SU-DHL-6 (cell line): ENCODE data around the gene HOOK2.

Source experiments
- H2AFZ ChIP-seq: fragments of 200-600 bp; sonication (generic); 2 replicates; pipeline ENCODE4 v1.6.1; 2014; ENCODE audit warnings: low read depth, mild to moderate bottlenecking, moderate library complexity, mixed read lengths, antibody characterized with exemption, low read length; ENCODE audit not compliant: severe bottlenecking
- H3F3A ChIP-seq: fragments of 200-600 bp; shearing (Covaris generic); 2 replicates; pipeline ENCODE4 v1.6.0; 2016; ENCODE audit warnings: antibody characterized with exemption, mild to moderate bottlenecking; ENCODE audit not compliant: insufficient read depth
- H3K27ac ChIP-seq: fragments of 200-600 bp; sonication (generic); 2 replicates; pipeline ENCODE4 v1.5.1; 2016; ENCODE audit warnings: low read depth, mild to moderate bottlenecking, low read length, moderate library complexity, mixed read lengths
- H3K27me3 ChIP-seq: fragments of 200-600 bp; sonication (generic), shearing (Covaris generic); 2 replicates; pipeline ENCODE4 v1.6.0; 2014; ENCODE audit warnings: mild to moderate bottlenecking, low read length
- H3K36me3 ChIP-seq: fragments of 200-600 bp; sonication (generic); 2 replicates; pipeline ENCODE4 v1.6.1; 2014; ENCODE audit warnings: mild to moderate bottlenecking, low read length, mixed read lengths
- H3K4me2 ChIP-seq: fragments of 300-600, 200-600 bp; shearing (Covaris generic), sonication (generic); 2 replicates; pipeline ENCODE4 v1.6.0; 2014; ENCODE audit warnings: low read length, low read depth, mild to moderate bottlenecking; ENCODE audit not compliant: poor library complexity, severe bottlenecking
- H3K4me3 ChIP-seq: fragments of 200-600 bp; sonication (generic); 2 replicates; pipeline ENCODE4 v1.5.1; 2014; ENCODE audit warnings: antibody characterized with exemption, low read length, mild to moderate bottlenecking, mixed read lengths; ENCODE audit not compliant: insufficient read depth, poor library complexity, severe bottlenecking
- H3K79me2 ChIP-seq: fragments of 200-600 bp; sonication (generic); 2 replicates; pipeline ENCODE4 v1.6.1; 2014; ENCODE audit warnings: mild to moderate bottlenecking, low read length, moderate library complexity; ENCODE audit not compliant: insufficient read depth
- H3K9ac ChIP-seq: fragments of 200-600 bp; sonication (generic); 2 replicates; pipeline ENCODE4 v1.7.0; 2014; ENCODE audit warnings: mild to moderate bottlenecking, low read length
- H3K9me2 ChIP-seq: fragments of 200-600 bp; sonication (generic); replicated peaks from 2 replicates; pipeline ENCODE4 v1.6.1; 2014; ENCODE audit warnings: low read length; ENCODE audit not compliant: insufficient read depth
- H3K9me3 ChIP-seq: fragments of 200-600 bp; sonication (generic); 2 replicates; pipeline ENCODE4 v1.6.1; 2014; ENCODE audit warnings: low read length, mixed read lengths; ENCODE audit not compliant: insufficient read depth
- H4K20me1 ChIP-seq: fragments of 200-600 bp; sonication (generic); 2 replicates; pipeline ENCODE4 v1.6.1; 2014; ENCODE audit warnings: low read depth, mild to moderate bottlenecking, antibody characterized with exemption, low read length, moderate library complexity, mixed read lengths
- EZH2phosphoT487 ChIP-seq: fragments of 200-600 bp; sonication (generic), shearing (Covaris generic); conservative IDR thresholded peaks from 2 replicates; pipeline ENCODE4 v1.6.1; 2018; ENCODE audit warnings: mild to moderate bottlenecking, antibody characterized with exemption, low read length, moderate library complexity, mixed read lengths
- TF ChIP-seq, protein P1 (sequence below): fragments of 200-600 bp; sonication (generic); IDR thresholded peaks from one replicate; pipeline ENCODE4 v1.5.1; 2017; ENCODE audit warnings: antibody characterized with exemption, mild to moderate bottlenecking, low read length, moderate library complexity; ENCODE audit not compliant: insufficient read depth, poor library complexity, severe bottlenecking

HOOK2 gene

GRCh38 chr19:12752056-12752781 is 23.1 kb downstream of the HOOK2 start:
- Histone ChIP-seq H3K36me3 (0 out of 2 replicates have a peak, but pooled peaks cover 3% of the 10 kb centered on the region), H3F3A (no peaks in the 10 kb centered on the region), H3K27ac (no peak overlapping the region), H2AFZ (no peak overlapping the region), H3K4me2 (no peak overlapping the region), H3K79me2 (no peaks in the 10 kb centered on the region), H4K20me1 (no peaks in the 10 kb centered on the region), H3K9me3 (no peaks in the 10 kb centered on the region; the same call in 1 of the 2 replicates), H3K9ac (no peak overlapping the region), H3K9me2 (no peaks in the 10 kb centered on the region), H3K27me3 (no peaks in the 10 kb centered on the region), H3K4me3 (no peak overlapping the region)
- TF ChIP-seq, protein P1, sequence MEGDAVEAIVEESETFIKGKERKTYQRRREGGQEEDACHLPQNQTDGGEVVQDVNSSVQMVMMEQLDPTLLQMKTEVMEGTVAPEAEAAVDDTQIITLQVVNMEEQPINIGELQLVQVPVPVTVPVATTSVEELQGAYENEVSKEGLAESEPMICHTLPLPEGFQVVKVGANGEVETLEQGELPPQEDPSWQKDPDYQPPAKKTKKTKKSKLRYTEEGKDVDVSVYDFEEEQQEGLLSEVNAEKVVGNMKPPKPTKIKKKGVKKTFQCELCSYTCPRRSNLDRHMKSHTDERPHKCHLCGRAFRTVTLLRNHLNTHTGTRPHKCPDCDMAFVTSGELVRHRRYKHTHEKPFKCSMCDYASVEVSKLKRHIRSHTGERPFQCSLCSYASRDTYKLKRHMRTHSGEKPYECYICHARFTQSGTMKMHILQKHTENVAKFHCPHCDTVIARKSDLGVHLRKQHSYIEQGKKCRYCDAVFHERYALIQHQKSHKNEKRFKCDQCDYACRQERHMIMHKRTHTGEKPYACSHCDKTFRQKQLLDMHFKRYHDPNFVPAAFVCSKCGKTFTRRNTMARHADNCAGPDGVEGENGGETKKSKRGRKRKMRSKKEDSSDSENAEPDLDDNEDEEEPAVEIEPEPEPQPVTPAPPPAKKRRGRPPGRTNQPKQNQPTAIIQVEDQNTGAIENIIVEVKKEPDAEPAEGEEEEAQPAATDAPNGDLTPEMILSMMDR, result no peak
- TF ChIP-seq EZH2phosphoT487, result no peak

DNA sequence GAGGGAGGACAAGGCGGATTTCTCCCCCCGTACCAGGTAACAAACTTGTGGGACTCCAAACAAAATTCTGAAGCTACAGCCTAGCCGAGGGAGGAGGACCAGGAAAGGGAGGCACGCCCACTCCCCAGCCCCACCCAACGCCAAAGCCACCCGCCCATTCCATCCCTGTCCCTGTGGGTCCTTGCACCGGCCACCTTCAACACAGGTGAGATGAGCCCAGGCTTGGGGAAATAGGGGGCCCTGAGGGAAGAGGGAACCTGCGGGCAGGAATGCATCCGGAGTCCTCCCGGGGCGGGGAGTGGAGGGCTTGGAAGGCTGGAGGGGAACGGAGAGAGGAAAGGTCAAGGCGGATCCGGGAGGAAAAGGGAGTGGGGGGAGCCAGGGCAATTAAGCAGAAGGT is 23.7 kb downstream of the HOOK2 start, which contains the start of gene BEST2:
BEST2 (plus strand) TSS at position 157 of the 400 bp plus-strand sequence. CDS start 802 bp downstream, outside the sequence.
- Histone ChIP-seq H3K9me2 (no peaks in the 10 kb centered on the region), H2AFZ (no peak within 1 kb of the TSS), H3K36me3 (0 out of 2 replicates have a peak, but pooled peaks cover 3% of the 10 kb centered on the region), H3K79me2 (no peaks in the 10 kb centered on the region), H3K4me3 (no peak within 1 kb of the TSS), H3K27me3 (no peaks in the 10 kb centered on the region), H3K27ac (no peak within 1 kb of the TSS), H3K4me2 (no peak within 1 kb of the TSS), H3F3A (no peaks in the 10 kb centered on the region), H3K9me3 (no peaks in the 10 kb centered on the region; the same call in 1 of the 2 replicates), H4K20me1 (no peaks in the 10 kb centered on the region), H3K9ac (no peak within 1 kb of the TSS)
- TF ChIP-seq EZH2phosphoT487, result no peak
- TF ChIP-seq, protein P1, result no peak

DNA sequence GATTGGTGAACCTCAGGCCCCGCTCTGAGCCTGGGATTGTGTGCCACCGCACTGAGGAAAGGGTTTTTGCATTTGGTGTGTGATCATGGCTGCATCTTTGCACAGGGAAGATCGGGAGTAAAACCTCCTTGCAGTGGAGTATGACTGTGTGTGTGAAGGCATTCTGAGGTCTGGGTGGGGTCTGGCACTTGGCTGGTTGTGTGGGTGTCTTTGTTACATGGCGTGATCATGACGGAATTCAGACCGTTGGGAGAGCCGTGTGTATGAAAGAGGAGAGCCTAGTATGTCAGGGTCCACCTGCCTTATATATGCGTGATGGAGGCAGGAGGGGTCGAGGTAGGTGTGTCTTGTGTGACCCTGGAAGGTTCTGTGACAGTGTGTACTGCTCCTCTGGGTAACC is 24.5 kb downstream of the HOOK2 start:
- Histone ChIP-seq H2AFZ (no peak overlapping the region), H4K20me1 (no peaks in the 10 kb centered on the region), H3K9me2 (no peaks in the 10 kb centered on the region), H3K79me2 (no peaks in the 10 kb centered on the region), H3K27me3 (no peaks in the 10 kb centered on the region), H3K27ac (no peak overlapping the region), H3K4me2 (no peak overlapping the region), H3K9ac (no peak overlapping the region), H3F3A (no peaks in the 10 kb centered on the region), H3K4me3 (no peak overlapping the region), H3K9me3 (no peaks in the 10 kb centered on the region; the same call in 1 of the 2 replicates), H3K36me3 (0 out of 2 replicates have a peak, but pooled peaks cover 3% of the 10 kb centered on the region)
- TF ChIP-seq EZH2phosphoT487, result no peak
- TF ChIP-seq, protein P1, result no peak
